Ovary (tissue), 3 donors: ENCODE data around the gene C1orf198.

Experiments used
- EP300 ChIP-seq: sonication (generic); formaldehyde crosslinking; IDR thresholded peaks from one replicate; pipeline ENCODE4 v1.6.1; 2017; ENCODE audit warnings: antibody characterized with exemption
- TF ChIP-seq, protein P1 (sequence below), 3 donors: fragments of 450-650 bp in 2 of 3; fragments of 200-600 bp in 1 of 3; IDR thresholded peaks; one replicate each; pipeline versions ENCODE4 v1.5.1 to v1.8.0; 2016 to 2022; ENCODE audit warnings: antibody characterized with exemption in 3 of 3, mild to moderate bottlenecking in 1 of 3
- donor health status: DM: no; HTN: no; CAD: no.

DNA sequence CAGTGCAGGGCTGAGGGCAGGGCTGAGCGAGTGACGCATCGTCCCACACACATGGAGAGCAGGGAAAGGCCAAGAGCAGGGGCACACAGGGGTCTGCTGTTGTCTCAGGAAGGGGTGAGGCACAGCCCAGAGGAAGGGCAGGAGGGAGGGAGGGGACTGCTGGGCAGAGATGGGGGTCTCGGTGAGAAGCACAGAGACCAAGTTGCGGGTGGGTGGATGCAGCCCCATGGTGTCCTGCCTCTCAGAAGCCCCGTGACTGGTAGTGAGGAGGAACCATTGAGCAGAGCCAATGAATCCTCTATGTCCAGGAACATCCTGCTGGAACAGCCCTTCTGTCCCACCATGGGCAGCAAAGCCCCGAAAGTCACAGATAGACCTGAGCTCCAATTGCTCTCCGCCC, 17.8 kb downstream of the C1orf198 start:
- TF ChIP-seq, protein P1, sequence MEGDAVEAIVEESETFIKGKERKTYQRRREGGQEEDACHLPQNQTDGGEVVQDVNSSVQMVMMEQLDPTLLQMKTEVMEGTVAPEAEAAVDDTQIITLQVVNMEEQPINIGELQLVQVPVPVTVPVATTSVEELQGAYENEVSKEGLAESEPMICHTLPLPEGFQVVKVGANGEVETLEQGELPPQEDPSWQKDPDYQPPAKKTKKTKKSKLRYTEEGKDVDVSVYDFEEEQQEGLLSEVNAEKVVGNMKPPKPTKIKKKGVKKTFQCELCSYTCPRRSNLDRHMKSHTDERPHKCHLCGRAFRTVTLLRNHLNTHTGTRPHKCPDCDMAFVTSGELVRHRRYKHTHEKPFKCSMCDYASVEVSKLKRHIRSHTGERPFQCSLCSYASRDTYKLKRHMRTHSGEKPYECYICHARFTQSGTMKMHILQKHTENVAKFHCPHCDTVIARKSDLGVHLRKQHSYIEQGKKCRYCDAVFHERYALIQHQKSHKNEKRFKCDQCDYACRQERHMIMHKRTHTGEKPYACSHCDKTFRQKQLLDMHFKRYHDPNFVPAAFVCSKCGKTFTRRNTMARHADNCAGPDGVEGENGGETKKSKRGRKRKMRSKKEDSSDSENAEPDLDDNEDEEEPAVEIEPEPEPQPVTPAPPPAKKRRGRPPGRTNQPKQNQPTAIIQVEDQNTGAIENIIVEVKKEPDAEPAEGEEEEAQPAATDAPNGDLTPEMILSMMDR (IDR thresholded peaks at IDR 0.05) = no peak
- no peak for TF ChIP-seq EP300
